Muscle layer of colon (tissue), 2 donors: ENCODE data around the gene SPINT1.

Experiments used
- H3K27ac ChIP-seq: one replicate; pipeline ENCODE4 v1.7.0; 2013; ENCODE audit warnings: low read depth, mild to moderate bottlenecking, low read length, moderate library complexity
- H3K27me3 ChIP-seq, 2 donors: one replicate each; pipeline ENCODE4 v1.7.0; 2013; ENCODE audit warnings: low read length in 2 of 2, mild to moderate bottlenecking in 2 of 2; ENCODE audit not compliant: insufficient read depth in 2 of 2, control insufficient read depth in 1 of 2
- H3K36me3 ChIP-seq: one replicate; pipeline ENCODE4 v1.7.0; 2013; ENCODE audit warnings: mild to moderate bottlenecking, low read length; ENCODE audit not compliant: insufficient read depth
- H3K4me1 ChIP-seq: one replicate; pipeline ENCODE4 v1.7.0; 2013; ENCODE audit warnings: mild to moderate bottlenecking, low read length; ENCODE audit not compliant: insufficient read depth
- H3K4me3 ChIP-seq, 2 donors: one replicate each; pipeline ENCODE4 v1.7.0; 2013; ENCODE audit warnings: low read length in 2 of 2, low read depth in 1 of 2, mild to moderate bottlenecking in 1 of 2, moderate library complexity in 1 of 2
- H3K9ac ChIP-seq: one replicate; pipeline ENCODE4 v1.7.0; 2013; ENCODE audit warnings: low read length
- H3K9me3 ChIP-seq: one replicate; pipeline ENCODE4 v1.7.0; 2013; ENCODE audit warnings: mild to moderate bottlenecking, low read length
- donor health status: abdominal sarcoma.
- donor health status: Adenocarcinoma of cecum.

The SPINT1 gene

DNA sequence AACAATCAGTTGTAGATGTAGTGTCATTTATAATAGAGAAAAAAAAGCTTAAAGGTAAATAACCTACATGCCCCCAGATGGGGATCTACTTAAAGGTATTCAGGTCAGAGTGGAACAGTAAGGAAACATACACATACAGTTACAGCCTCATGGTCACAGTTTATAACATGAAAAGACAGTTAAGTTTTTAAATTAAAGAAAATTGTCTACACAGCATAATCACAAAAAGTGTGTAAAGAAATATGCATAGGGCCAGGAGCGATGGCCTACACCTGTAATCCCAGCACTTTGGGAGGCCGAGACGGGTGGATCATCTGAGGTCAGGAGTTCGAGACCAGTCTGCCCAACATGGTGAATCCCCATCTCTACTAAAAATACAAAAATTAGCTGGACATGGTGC is 23.4 kb downstream of the SPINT1 start:
- H3K4me1 ChIP-seq = no peaks in the 10 kb centered on the region
- no peak overlapping the region for H3K4me3 ChIP-seq
- no peak overlapping the region for H3K9ac ChIP-seq
- H3K9me3 ChIP-seq = no peaks in the 10 kb centered on the region
- H3K27ac ChIP-seq = no peak overlapping the region
- H3K36me3 ChIP-seq = no peaks in the 10 kb centered on the region
- peaks cover 0 to 12% of the 10 kb centered on the region in 2 donors for H3K27me3 ChIP-seq

DNA sequence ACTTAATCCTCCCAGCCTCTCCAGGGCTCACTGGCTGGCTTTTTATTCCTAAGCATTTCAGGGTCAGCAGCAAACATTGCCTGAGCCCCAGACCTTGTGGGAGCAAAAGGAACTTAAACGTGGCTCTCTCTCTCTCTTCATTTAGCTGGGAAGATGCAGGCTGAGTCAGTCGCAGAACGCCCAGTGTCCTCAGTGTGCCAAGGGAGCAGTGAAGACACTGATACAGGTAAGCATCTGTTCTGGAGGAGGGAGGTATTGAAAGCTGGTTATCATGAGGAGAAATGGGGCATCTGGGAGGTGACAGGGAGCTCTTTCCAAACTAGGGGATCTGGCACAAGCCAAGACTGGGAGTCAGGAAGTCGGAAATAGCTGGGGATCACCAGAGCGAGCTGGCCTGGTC is 25.8 kb downstream of the SPINT1 start:
- H3K27me3 ChIP-seq = peaks cover 0 to 22% of the 10 kb centered on the region in 2 donors
- peaks cover 5% of the 10 kb centered on the region for H3K4me1 ChIP-seq
- no peak overlapping the region for H3K4me3 ChIP-seq
- no peaks in the 10 kb centered on the region for H3K36me3 ChIP-seq
- no peaks in the 10 kb centered on the region for H3K9me3 ChIP-seq
- no peak overlapping the region for H3K27ac ChIP-seq
- H3K9ac ChIP-seq = no peak overlapping the region

DNA sequence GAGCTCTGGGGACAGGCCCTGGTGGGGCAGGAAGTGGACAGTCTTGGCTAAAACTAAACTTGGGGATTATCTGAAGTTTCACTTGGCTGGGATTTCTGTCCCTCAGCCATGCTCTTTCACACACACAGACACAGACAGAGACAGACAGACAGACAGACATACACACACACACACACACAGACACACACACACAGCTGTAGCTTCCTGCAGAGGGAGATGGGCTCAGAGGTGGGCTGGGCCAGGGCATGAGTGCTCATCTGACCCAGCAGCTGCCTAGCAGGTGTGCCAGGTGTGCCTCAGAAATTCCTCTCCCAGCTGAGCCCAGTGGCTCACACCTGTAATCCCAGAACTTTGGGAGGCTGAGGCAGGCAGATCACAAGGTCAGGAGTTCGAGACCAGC is 26.9 kb downstream of the SPINT1 start:
- H3K27me3 ChIP-seq = peaks cover 0 to 21% of the 10 kb centered on the region in 2 donors
- no peaks in the 10 kb centered on the region for H3K9me3 ChIP-seq
- H3K27ac ChIP-seq = no peak overlapping the region
- peaks cover 5% of the 10 kb centered on the region for H3K4me1 ChIP-seq
- no peak overlapping the region for H3K4me3 ChIP-seq
- H3K9ac ChIP-seq = no peak overlapping the region
- no peaks in the 10 kb centered on the region for H3K36me3 ChIP-seq

DNA sequence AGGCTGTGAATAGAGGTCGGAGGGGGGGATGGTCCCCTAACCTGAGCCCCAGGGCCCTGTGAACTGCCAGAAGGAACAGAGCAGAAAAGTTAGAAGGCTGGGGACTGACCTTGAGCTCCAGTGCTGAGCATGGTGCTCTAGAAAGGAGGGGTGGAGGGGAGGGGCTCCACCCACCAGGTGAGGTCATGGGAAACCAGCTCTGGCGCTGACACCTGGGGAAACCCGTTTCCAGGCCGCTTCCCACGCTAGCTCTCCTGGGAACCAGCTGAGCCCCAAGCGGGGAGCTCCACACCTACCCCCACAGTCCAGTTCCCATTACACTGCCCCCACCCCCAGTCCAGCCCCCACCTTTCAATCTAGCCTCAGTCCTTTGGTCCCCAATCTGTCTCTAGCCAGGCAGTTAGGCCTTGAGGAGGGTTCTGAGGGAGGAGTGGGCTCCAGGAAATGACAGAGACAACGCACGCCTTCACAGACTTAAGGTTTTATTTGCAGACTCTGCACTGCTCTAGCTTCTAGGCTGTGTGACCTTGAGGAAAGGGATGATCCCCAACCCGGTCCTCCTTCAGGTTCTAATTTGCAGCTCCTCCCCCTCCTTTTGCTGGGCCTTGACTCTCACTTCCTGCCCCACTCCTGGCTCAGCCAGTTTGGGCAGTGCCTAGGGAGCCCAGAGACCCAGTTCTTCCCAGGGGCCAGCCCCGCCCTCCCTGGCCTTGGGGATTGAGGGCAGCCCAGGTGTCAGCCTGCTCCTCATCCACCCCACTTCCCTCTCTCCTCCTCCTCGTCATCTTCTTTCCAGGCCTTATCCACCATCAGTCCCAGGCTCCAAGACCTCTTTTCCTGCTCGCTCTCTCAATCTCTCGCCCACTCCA is 28.1 kb downstream of the SPINT1 start:
- H3K27me3 ChIP-seq = peaks cover 0 to 17% of the 10 kb centered on the region in 2 donors
- H3K9me3 ChIP-seq = no peaks in the 10 kb centered on the region
- H3K4me1 ChIP-seq = peaks cover 5% of the 10 kb centered on the region
- no peak overlapping the region for H3K9ac ChIP-seq
- no peak overlapping the region for H3K27ac ChIP-seq
- no peak overlapping the region for H3K4me3 ChIP-seq
- no peaks in the 10 kb centered on the region for H3K36me3 ChIP-seq

DNA sequence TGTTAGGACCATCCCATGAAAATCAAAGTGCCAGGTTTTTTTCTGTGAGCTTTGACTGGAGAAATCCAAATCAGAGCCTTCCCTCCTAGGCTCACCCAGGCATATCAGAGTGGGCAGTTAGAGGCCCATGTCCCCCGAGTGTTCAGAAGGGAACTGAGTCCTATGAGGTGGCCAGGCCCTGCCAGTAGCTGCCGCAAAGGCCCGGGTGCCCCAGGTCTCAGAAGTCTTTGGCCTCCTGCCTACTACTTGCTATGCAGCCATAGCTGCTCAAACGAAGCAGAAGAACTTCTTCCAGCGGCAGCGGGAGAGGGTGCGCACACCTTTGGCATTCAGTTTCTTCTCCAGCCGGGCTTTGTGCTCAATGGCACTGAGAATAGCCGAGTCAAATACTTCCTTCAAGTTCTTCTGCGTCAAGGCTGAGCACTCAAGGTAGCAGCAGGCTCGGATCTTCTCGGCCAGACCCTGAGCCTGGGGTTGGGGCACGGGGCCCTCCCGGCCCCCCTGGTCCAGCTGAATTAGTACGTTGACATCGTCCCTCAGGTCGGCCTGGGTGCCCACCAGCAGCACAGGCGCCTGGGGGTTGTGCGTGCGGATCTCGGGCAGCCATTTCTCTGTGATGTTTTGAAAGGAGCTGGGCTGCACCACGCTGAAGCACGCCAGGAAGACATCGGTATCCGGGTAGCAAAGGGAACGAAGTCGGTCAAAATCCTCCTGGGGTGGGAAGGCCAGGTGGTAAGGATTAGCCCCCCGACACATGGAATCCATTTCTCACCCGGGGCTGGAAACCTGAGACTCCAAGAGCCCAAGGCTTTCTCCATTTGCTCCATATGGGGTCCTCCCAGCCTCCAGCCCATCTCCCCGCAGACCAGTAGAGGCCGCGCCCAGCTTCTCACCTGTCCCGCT is 29.2 kb downstream of the SPINT1 start:
- H3K4me1 ChIP-seq = peaks cover 5% of the 10 kb centered on the region

DNA sequence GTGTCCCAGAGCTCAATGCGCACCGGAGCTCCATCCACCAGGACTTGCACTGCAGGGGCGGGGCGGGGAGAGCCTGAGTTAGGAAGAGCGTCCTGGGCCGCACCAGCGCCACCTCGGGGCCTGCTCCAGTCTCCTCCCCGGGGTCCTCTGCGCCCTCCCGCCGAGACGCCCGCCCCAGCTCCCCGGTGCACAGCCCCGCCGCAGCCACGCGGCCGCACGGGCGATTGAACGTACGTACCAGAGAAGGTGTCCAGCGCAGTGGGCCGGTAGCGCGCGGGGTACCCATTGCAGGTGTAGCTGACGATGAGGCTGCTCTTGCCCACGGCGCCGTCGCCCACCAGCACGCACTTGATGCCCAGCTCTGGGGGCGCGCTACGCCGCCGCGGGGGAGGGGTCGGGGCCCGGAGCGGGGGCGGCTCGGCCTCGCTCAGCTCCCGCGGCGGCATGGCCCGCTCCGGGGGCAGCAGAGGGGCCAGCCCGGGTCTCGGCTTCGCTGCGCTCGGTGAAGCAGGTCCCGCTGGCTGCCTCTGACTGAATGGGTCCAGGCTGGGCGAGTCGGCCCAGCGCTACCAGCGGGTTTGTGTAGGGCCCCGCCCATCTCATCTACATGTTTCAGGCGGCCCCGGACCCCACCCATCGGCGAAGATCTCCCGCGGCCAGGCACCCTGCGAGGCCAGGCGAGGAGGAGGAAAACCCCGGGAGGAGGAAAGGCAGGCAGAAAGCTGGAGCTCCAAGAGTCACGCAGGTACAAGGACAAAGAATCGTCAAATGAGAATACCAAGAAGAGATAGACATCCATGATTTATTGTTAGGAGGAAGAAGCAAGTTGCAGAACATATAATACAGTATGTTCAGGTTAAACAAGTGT is 30.1 kb downstream of the SPINT1 start, which contains the start of gene RHOV:
Gene RHOV, minus strand, starts transcription at position 541 of the 868 bp plus-strand sequence. Its CDS starts 95 bp downstream, at position 446.
- Histone ChIP-seq H3K36me3 (no peaks in the 10 kb centered on the region), H3K4me1 (peaks cover 5% of the 10 kb centered on the region), H3K9ac (no peak within 1 kb of the TSS), H3K9me3 (no peaks in the 10 kb centered on the region), H3K27ac (no peak within 1 kb of the TSS), H3K27me3 (peaks cover 0 to 17% of the 10 kb centered on the region in 2 donors), H3K4me3 (peak within 1 kb of the TSS; percentile 38 to 62)

More for the DNA sequence above, 29.2 kb downstream of the SPINT1 start:
- Histone ChIP-seq H3K36me3 (no peaks in the 10 kb centered on the region), H3K9ac (no peak overlapping the region), H3K27me3 (peaks cover 0 to 17% of the 10 kb centered on the region in 2 donors), H3K9me3 (no peaks in the 10 kb centered on the region), H3K27ac (no peak overlapping the region), H3K4me3 (peak overlapping the region in 1 of 2 donors; percentile 38)

DNA sequence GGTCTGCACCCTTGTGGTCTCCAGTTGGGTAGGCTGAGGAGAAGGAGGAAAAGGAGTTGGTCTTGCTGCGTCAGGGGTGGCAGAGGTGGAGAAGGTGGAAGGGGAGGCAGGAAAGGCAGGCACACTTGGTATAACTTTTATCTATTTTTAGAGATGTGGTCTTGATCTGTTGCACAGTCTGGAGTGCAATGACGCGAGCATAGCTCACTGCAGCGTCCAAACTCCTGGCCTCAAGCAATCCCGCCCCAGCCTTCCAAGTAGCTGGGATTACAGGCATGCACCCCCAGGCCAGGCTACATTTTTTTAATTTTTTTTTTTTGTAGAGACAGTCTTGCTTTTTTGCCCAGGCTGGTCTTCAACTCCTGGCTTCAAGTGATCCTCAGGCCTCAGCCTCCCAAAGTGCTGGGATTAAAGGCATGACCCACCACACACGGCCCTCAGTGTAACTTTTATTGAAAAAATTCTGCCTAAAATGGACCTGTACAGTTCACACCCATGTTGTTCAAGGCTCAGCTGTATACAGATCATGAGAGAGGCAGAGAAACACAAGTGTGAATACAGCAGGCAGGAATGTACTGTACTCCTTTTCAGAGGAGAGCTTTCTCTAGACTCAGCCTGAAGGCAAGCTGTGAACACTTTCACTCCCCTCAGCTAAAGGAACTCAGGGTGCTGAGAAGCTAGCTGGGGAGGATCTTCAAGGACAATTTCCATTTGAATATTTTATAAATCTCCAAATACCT is 32.3 kb downstream of the SPINT1 start:
- Histone ChIP-seq H3K9me3 (no peaks in the 10 kb centered on the region), H3K4me3 (no peak overlapping the region), H3K4me1 (peaks cover 5% of the 10 kb centered on the region), H3K9ac (no peak overlapping the region), H3K27ac (no peak overlapping the region), H3K36me3 (no peaks in the 10 kb centered on the region), H3K27me3 (peaks cover 0 to 17% of the 10 kb centered on the region in 2 donors)

DNA sequence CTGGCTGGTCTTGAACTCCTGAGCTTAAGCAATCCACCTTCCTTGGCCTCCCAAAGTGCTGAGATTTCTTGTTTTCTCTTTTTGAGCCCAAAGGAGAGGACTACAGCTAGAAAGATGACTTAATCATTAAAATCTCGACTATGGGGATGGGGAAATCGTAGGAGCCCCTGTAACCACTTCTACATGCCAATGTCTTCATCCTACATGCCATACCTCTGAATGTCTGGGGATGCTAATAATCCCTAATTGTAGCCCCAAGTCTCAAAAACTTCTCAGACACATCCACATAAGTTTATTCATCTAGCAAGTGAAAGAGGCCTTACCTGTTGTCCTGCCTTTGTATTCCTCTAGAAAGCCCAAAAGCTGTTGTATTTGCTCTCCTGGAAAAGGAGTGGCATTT is 33.8 kb downstream of the SPINT1 start:
- Histone ChIP-seq H3K27me3 (peaks cover 0 to 13% of the 10 kb centered on the region in 2 donors), H3K9me3 (no peaks in the 10 kb centered on the region), H3K4me1 (peaks cover 5% of the 10 kb centered on the region), H3K4me3 (no peak overlapping the region), H3K9ac (no peak overlapping the region), H3K36me3 (no peaks in the 10 kb centered on the region), H3K27ac (no peak overlapping the region)

DNA sequence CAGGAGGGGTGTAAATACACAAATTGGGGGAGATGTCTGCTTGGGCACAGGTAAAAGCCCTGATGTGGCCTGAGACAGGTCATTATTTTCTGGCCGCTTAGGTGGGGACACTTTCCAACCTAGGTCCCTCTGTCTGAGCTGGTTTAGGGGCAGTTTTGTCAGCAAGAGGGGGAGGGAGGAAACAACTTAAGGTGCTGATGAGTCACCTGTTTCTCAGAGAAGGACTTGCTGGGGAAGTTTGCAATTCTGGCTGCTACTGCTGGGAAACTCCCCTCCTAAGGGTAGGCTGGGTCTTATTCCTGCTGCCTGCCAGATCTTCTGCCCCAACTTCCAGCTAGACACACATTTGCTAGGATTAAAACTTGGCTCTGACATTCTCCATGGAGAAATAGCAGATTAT is 34.9 kb downstream of the SPINT1 start:
- H3K27me3 ChIP-seq = peaks cover 0 to 2% of the 10 kb centered on the region in 2 donors
- peaks cover 5% of the 10 kb centered on the region for H3K4me1 ChIP-seq
- no peak overlapping the region for H3K27ac ChIP-seq
- no peaks in the 10 kb centered on the region for H3K9me3 ChIP-seq
- no peak overlapping the region for H3K4me3 ChIP-seq
- no peaks in the 10 kb centered on the region for H3K36me3 ChIP-seq
- H3K9ac ChIP-seq = no peak overlapping the region

DNA sequence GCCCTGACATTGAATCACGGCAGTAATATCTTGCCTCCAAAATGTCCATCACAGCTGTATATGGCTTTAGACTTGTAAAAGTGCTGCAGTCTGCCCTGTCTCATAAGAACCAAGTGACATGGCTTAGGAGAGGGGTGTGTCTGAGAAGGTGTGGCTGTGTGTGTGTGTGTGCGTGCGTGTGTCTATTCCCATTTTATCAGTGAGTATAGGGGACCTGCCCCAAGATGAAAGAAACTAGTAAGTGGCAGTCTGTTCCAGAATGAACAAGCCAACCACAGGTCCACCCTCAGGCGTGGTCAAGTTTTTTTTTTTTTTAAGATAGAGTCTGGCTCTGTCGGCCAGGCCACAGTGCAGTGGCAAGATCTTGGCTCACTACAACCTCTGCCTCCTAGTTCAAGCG is 35.8 kb downstream of the SPINT1 start:
- Histone ChIP-seq H3K36me3 (no peaks in the 10 kb centered on the region), H3K4me3 (no peak overlapping the region), H3K27me3 (no peaks in the 10 kb centered on the region), H3K9me3 (no peaks in the 10 kb centered on the region), H3K9ac (no peak overlapping the region), H3K4me1 (no peaks in the 10 kb centered on the region), H3K27ac (no peak overlapping the region)
